ENCODE results near the gene RELN. TPM values are rescaled to one million over a fixed set of nuclear protein-coding genes. Genes with fewer than 3 reads are reported as not detected.

RELN gene
- total and polyA plus RNA-seq, 9 of the 15 experiments (the other 6 are each of a cell fraction or from before 2014, with no cell fraction given): 12.9 to 43.2 (median 18.1) TPM

DNA sequence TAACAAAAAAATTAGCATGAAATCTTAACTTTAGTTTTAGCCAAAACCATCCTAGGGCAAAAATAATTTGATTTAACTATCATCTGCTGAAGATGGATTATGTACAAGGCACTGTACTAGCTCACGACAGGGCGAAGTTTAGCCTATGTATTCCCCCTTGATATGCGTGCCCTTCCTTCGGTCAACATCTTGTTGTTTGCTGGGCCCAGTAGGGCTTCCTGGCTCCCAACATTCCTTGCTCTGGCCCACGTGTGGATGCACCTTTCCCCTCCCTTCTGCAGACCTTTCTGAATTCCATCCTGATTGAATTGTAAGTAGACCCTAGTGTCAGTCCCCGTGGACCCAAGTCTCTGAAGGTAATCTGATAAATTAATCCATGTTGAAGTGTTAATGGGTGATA, 212.0 kb downstream of the RELN start (continued):
- TF ChIP-seq, protein P1, sequence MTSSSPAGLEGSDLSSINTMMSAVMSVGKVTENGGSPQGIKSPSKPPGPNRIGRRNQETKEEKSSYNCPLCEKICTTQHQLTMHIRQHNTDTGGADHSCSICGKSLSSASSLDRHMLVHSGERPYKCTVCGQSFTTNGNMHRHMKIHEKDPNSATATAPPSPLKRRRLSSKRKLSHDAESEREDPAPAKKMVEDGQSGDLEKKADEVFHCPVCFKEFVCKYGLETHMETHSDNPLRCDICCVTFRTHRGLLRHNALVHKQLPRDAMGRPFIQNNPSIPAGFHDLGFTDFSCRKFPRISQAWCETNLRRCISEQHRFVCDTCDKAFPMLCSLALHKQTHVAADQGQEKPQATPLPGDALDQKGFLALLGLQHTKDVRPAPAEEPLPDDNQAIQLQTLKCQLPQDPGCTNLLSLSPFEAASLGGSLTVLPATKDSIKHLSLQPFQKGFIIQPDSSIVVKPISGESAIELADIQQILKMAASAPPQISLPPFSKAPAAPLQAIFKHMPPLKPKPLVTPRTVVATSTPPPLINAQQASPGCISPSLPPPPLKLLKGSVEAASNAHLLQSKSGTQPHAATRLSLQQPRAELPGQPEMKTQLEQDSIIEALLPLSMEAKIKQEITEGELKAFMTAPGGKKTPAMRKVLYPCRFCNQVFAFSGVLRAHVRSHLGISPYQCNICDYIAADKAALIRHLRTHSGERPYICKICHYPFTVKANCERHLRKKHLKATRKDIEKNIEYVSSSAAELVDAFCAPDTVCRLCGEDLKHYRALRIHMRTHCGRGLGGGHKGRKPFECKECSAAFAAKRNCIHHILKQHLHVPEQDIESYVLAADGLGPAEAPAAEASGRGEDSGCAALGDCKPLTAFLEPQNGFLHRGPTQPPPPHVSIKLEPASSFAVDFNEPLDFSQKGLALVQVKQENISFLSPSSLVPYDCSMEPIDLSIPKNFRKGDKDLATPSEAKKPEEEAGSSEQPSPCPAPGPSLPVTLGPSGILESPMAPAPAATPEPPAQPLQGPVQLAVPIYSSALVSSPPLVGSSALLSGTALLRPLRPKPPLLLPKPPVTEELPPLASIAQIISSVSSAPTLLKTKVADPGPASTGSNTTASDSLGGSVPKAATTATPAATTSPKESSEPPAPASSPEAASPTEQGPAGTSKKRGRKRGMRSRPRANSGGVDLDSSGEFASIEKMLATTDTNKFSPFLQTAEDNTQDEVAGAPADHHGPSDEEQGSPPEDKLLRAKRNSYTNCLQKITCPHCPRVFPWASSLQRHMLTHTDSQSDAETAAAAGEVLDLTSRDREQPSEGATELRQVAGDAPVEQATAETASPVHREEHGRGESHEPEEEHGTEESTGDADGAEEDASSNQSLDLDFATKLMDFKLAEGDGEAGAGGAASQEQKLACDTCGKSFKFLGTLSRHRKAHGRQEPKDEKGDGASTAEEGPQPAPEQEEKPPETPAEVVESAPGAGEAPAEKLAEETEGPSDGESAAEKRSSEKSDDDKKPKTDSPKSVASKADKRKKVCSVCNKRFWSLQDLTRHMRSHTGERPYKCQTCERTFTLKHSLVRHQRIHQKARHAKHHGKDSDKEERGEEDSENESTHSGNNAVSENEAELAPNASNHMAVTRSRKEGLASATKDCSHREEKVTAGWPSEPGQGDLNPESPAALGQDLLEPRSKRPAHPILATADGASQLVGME (CRISPR knock-in tag; IDR thresholded peaks at IDR 0.05): no peak
- TF ChIP-seq PHB2 (IDR thresholded peaks at IDR 0.05; ENCODE audit: low read depth): no peak
- no peak for TF ChIP-seq ZNF197 (CRISPR knock-in tag; IDR thresholded peaks at IDR 0.05; ENCODE audit: low read depth)

DNA sequence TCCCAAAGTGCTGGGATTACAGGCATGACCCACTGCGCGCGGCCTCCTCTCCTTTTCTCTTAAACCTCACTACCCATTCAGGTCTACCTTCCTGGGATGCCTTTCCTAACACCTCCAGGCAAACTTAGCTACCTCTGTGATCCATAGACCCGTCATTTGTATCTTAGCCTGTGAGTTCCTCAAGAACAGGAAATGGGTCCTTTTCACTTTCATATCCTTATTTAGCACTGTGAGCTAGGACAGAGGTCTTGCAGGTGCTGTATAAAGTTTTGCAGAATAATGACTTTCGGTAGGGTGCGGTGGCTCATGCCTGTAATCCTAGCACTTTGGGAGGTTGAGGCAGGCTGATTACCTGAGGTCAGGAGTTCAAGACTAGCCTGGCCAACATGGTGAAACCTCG, 215.7 kb downstream of the RELN start:
- POLR2A ChIA-PET: interaction anchor here (1.1 kb wide), 1 partner anchor 9 kb away, joined by 5 read pairs; no protein-coding TSS in a partner anchor
- BruUV-seq (replicated peaks): no TSS peak
- TF ChIP-seq MCM3 (IDR thresholded peaks at IDR 0.05): no peak
- TF ChIP-seq SMAD1 (IDR thresholded peaks at IDR 0.05; ENCODE audit: low read depth, low read length, partially characterized antibody): no peak
- TF ChIP-seq NFYB (IDR thresholded peaks at IDR 0.05; ENCODE audit: extremely low read depth, insufficient read length): no peak
- no peak for TF ChIP-seq TARDBP (IDR thresholded peaks at IDR 0.05)
- no peak for TF ChIP-seq SLC30A9 (CRISPR knock-in tag; IDR thresholded peaks at IDR 0.05)
- TF ChIP-seq MAFK (IDR thresholded peaks at IDR 0.05; ENCODE audit: low read length): no peak
- TF ChIP-seq, protein P2, sequence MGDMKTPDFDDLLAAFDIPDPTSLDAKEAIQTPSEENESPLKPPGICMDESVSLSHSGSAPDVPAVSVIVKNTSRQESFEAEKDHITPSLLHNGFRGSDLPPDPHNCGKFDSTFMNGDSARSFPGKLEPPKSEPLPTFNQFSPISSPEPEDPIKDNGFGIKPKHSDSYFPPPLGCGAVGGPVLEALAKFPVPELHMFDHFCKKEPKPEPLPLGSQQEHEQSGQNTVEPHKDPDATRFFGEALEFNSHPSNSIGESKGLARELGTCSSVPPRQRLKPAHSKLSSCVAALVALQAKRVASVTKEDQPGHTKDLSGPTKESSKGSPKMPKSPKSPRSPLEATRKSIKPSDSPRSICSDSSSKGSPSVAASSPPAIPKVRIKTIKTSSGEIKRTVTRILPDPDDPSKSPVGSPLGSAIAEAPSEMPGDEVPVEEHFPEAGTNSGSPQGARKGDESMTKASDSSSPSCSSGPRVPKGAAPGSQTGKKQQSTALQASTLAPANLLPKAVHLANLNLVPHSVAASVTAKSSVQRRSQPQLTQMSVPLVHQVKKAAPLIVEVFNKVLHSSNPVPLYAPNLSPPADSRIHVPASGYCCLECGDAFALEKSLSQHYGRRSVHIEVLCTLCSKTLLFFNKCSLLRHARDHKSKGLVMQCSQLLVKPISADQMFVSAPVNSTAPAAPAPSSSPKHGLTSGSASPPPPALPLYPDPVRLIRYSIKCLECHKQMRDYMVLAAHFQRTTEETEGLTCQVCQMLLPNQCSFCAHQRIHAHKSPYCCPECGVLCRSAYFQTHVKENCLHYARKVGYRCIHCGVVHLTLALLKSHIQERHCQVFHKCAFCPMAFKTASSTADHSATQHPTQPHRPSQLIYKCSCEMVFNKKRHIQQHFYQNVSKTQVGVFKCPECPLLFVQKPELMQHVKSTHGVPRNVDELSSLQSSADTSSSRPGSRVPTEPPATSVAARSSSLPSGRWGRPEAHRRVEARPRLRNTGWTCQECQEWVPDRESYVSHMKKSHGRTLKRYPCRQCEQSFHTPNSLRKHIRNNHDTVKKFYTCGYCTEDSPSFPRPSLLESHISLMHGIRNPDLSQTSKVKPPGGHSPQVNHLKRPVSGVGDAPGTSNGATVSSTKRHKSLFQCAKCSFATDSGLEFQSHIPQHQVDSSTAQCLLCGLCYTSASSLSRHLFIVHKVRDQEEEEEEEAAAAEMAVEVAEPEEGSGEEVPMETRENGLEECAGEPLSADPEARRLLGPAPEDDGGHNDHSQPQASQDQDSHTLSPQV (IDR thresholded peaks at IDR 0.05): no peak
- no peak for TF ChIP-seq CEBPB (tag; IDR thresholded peaks at IDR 0.05)
- TF ChIP-seq JUN (IDR thresholded peaks at IDR 0.05; ENCODE audit: borderline replicate concordance, low read depth, low read length): no peak
- TF ChIP-seq JUN (CRISPR knock-in tag; IDR thresholded peaks at IDR 0.05; ENCODE audit: borderline replicate concordance): no peak
- TF ChIP-seq RB1 (IDR thresholded peaks at IDR 0.05; ENCODE audit: low read depth): no peak

More for the DNA sequence above, 215.7 kb downstream of the RELN start:
- intact Hi-C loops (cut with micrococcal nuclease): no loop called here
- CTCF ChIA-PET (ENCODE audit: low intra/inter-chr PET ratio): no interaction called here
- Histone ChIP-seq H3K27ac (ENCODE audit: extremely low read depth, low read depth, low read length) (no peak overlapping the region), H3K4me2 (ENCODE audit: insufficient read depth, low read length) (no peak overlapping the region), H4K20me1 (replicated peaks; ENCODE audit: control insufficient read depth, insufficient read depth, low read length) (no peaks in the 10 kb centered on the region), H3K27me3 (ENCODE audit: control insufficient read depth in 2 of 2, insufficient read depth in 2 of 2, low read length in 2 of 2) (no peaks in the 10 kb centered on the region), H3K4me1 (replicated peaks in 1 of 2; ENCODE audit: control insufficient read depth in 2 of 2, insufficient read depth in 2 of 2, low read length in 2 of 2) (no peaks in the 10 kb centered on the region), H3K36me3 (ENCODE audit: control insufficient read depth, insufficient read depth, low read length) (no peaks in the 10 kb centered on the region; the same call in 2 of the 3 replicates), H3K9ac (ENCODE audit: insufficient read depth in 1 of 2, low read depth in 2 of 2, low read length in 2 of 2) (no peak overlapping the region), H3K9me1 (ENCODE audit: control insufficient read depth, insufficient read depth, low read length) (no peaks in the 10 kb centered on the region), H2AFZ (ENCODE audit: low read depth, low read length) (no peak overlapping the region), H3K4me3 (no peak overlapping the region), H3K9me3 (replicated peaks; ENCODE audit: control insufficient read depth, insufficient read depth, low read depth, low read length) (no peaks in the 10 kb centered on the region), H3K79me2 (ENCODE audit: control insufficient read depth, insufficient read depth, low read length) (no peaks in the 10 kb centered on the region)
- in situ Hi-C loops (cut with MboI): no loop called here
- ATAC-seq (no peak), DNase-seq (ENCODE audit: extremely low read depth in 1 of 4, low spot score in 3 of 4) (no peak), FAIRE-seq (no peak)
- WGBS (ENCODE audit: insufficient coverage, low coverage, missing lambda C conversion rate): 86% methylated on average over 7 of the region's 7 CpGs
